Endothelial cell (in vitro differentiated cells): Measurements from ENCODE around the gene AIDA. TPM values are rescaled to one million over a fixed set of nuclear protein-coding genes. Genes with fewer than 3 reads are reported as not detected.

ENCODE experiments used
- DNase-seq: peaks from one replicate; pipeline ENCODE4 v3.0.0; 2021; ENCODE audit warnings: low spot score
- H3K27ac Mint-ChIP-seq: one replicate; pipeline ENCODE4 v1.8.0; 2021; ENCODE audit warnings: mixed read lengths, inconsistent platforms; ENCODE audit not compliant: unreplicated experiment
- H3K27me3 Mint-ChIP-seq: one replicate; pipeline ENCODE4 v1.8.0; 2021; ENCODE audit warnings: mild to moderate bottlenecking, moderate library complexity, mixed read lengths, inconsistent platforms; ENCODE audit not compliant: unreplicated experiment
- H3K36me3 Mint-ChIP-seq: one replicate; pipeline ENCODE4 v1.8.0; 2021; ENCODE audit warnings: mild to moderate bottlenecking, low read depth, mixed read lengths, inconsistent platforms; ENCODE audit not compliant: unreplicated experiment
- H3K4me1 Mint-ChIP-seq: one replicate; pipeline ENCODE4 v1.8.0; 2021; ENCODE audit warnings: mild to moderate bottlenecking, mixed read lengths, inconsistent platforms; ENCODE audit not compliant: unreplicated experiment
- H3K4me3 Mint-ChIP-seq: one replicate; pipeline ENCODE4 v1.8.0; 2021; ENCODE audit warnings: mild to moderate bottlenecking, mixed read lengths, inconsistent platforms; ENCODE audit not compliant: unreplicated experiment
- H3K9me3 Mint-ChIP-seq: one replicate; pipeline ENCODE4 v1.8.0; 2021; ENCODE audit warnings: mixed read lengths, inconsistent platforms; ENCODE audit not compliant: unreplicated experiment
- long read RNA-seq: library from polyadenylated mRNA; unstranded; transcript quantifications from one replicate; pipeline ENCODE4 v2.0.0, GENCODE V29; 2020; ENCODE audit not compliant: unreplicated experiment
- total RNA-seq: library from RNA; stranded (reverse); fragmentation: NEBNext Ultra II Directional; extraction: Animal tissue kit (Norgen Biotek cat#: 25700); gene quantifications from one replicate; pipeline ENCODE4 v1.2.1, GENCODE V29; 2021; ENCODE audit not compliant: unreplicated experiment
- TF ChIP-seq, protein P1 (sequence below): fragments of 200-600 bp; sonication (generic); IDR thresholded peaks from one replicate; pipeline ENCODE4 v1.5.0; 2021; ENCODE audit warnings: antibody characterized with exemption; ENCODE audit not compliant: unreplicated experiment

The AIDA gene, protein sequence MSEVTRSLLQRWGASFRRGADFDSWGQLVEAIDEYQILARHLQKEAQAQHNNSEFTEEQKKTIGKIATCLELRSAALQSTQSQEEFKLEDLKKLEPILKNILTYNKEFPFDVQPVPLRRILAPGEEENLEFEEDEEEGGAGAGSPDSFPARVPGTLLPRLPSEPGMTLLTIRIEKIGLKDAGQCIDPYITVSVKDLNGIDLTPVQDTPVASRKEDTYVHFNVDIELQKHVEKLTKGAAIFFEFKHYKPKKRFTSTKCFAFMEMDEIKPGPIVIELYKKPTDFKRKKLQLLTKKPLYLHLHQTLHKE
- total RNA-seq = 93.4 TPM
- long read RNA-seq, partial matches to known transcripts = 3 of 7 reads
- long read RNA-seq, other reads (novel, unspliced or antisense) = 2 of 7 reads

- Mint-ChIP-seq H3K9me3 (no peaks in the 10 kb centered on the region), H3K4me1 (peaks cover 23% of the 10 kb centered on the region), H3K27ac (peak within 1 kb of the TSS; percentile 97), H3K27me3 (peaks cover 17% of the 10 kb centered on the region), H3K4me3 (peak within 1 kb of the TSS; percentile 100), H3K36me3 (peaks cover 12% of the 10 kb centered on the region)
- DNase-seq = peak; percentile 97
- TF ChIP-seq, protein P1, sequence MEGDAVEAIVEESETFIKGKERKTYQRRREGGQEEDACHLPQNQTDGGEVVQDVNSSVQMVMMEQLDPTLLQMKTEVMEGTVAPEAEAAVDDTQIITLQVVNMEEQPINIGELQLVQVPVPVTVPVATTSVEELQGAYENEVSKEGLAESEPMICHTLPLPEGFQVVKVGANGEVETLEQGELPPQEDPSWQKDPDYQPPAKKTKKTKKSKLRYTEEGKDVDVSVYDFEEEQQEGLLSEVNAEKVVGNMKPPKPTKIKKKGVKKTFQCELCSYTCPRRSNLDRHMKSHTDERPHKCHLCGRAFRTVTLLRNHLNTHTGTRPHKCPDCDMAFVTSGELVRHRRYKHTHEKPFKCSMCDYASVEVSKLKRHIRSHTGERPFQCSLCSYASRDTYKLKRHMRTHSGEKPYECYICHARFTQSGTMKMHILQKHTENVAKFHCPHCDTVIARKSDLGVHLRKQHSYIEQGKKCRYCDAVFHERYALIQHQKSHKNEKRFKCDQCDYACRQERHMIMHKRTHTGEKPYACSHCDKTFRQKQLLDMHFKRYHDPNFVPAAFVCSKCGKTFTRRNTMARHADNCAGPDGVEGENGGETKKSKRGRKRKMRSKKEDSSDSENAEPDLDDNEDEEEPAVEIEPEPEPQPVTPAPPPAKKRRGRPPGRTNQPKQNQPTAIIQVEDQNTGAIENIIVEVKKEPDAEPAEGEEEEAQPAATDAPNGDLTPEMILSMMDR = no peak
Observed at GRCh38 chr1:222712253-222713090, at the start of gene AIDA, which contains the start of gene BROX. Gene AIDA (minus strand): TSS chr1:222712491. CDS start chr1:222712317, 174 bp downstream. Gene BROX (plus strand): TSS chr1:222712564. CDS start chr1:222715700, 3,136 bp downstream.

DNA sequence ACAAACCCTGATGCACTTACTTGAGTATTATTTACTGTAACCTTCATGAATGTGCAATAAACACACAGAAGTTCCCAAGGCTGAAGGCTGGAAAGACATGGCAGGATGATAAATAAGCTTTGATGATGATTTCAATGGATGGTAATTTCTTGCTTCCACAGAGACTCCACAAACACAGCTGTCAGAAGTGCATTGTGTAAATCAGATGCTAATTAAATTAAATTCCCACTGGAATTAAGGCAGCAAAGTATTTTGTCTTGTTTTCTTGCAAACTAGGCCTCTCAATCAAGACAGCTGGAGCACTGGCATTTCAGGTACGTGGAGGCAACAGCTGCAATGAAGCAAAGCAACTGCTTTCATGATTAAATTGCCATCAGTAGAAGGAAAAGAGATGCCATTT lies 48.8 kb upstream of the AIDA start:
- no peaks in the 10 kb centered on the region for H3K9me3 Mint-ChIP-seq

GRCh38 chr1:222759451-222760035 lies 47.3 kb upstream of the AIDA start:
- TF ChIP-seq, protein P1 = no peak
- H3K36me3 Mint-ChIP-seq = no peaks in the 10 kb centered on the region
- H3K27me3 Mint-ChIP-seq = peaks cover 2% of the 10 kb centered on the region
- no peak overlapping the region for H3K4me3 Mint-ChIP-seq
- no peaks in the 10 kb centered on the region for H3K4me1 Mint-ChIP-seq
- H3K27ac Mint-ChIP-seq = no peak overlapping the region
- DNase-seq = no peak
- no peaks in the 10 kb centered on the region for H3K9me3 Mint-ChIP-seq

More for the DNA sequence above, 48.8 kb upstream of the AIDA start:
- no peak for DNase-seq
- Mint-ChIP-seq H3K27ac (no peak overlapping the region), H3K27me3 (peaks cover 2% of the 10 kb centered on the region), H3K4me1 (no peaks in the 10 kb centered on the region), H3K4me3 (no peak overlapping the region), H3K36me3 (no peaks in the 10 kb centered on the region)
- TF ChIP-seq, protein P1 = no peak

DNA sequence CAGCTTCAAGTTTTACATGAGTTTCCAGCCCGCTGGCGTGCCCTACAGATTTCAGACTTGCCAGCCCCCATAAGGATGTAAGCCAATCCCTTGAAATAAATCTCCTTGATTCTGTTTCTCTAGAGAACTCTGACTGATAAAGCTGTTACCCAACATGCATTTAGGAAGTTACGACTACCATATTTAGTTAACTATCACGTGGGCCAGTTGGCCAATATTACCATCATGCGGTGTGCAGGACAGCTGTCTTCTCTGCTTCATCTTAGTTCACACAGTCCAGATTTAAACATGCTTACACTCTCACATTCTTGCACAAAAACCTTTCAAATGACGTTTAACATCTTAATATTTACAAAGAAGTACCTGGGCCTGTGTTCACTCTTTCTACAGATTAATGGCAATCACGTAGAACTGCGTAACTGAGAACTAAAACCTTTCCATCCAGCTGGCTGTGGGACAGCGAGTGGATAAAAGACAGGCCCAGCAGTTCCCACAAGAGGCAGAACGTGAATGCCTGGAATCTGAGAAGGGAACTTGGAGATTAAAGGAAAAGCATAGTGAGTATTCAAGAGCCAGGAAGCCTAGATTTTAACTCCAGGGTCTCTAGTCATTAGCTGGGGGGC lies 45.5 kb upstream of the AIDA start:
- TF ChIP-seq, protein P1 = no peak
- Mint-ChIP-seq H3K9me3 (no peaks in the 10 kb centered on the region), H3K36me3 (no peaks in the 10 kb centered on the region)

More for the DNA sequence above, 45.5 kb upstream of the AIDA start:
- H3K27ac Mint-ChIP-seq = no peak overlapping the region
- no peak overlapping the region for H3K4me3 Mint-ChIP-seq
- DNase-seq = no peak
- H3K27me3 Mint-ChIP-seq = peaks cover 2% of the 10 kb centered on the region
- H3K4me1 Mint-ChIP-seq = no peaks in the 10 kb centered on the region
